Activated CD8-positive, alpha-beta T cell treated with anti-CD3 and anti-CD28 coated beads, Interleukin-2, amount 10 ng/mL, durations not matched to agents 7 days and 5 days (primary cell): Measurements from ENCODE around the gene SLC2A4RG. TPM values are rescaled to one million over a fixed set of nuclear protein-coding genes. Genes with fewer than 3 reads are reported as not detected.

Source experiments
- ATAC-seq: fragments of 150-1000 bp; cut with Tn5 transposase; one replicate; pipeline ENCODE4 v1.10.0; 2021; ENCODE audit warnings: moderate library complexity
- CTCF ChIA-PET: fragments of 350-600 bp; sonication (Branson Sonifier 250); formaldehyde crosslinking; loops from one replicate; lab custom pipeline; 2021; ENCODE audit warnings: antibody characterized with exemption; lab: Charles Lee
- POLR2A ChIA-PET: fragments of 350-600 bp; sonication (Branson Sonifier 250); formaldehyde crosslinking; loops from one replicate; lab custom pipeline; 2021; ENCODE audit warnings: antibody characterized with exemption; lab: Charles Lee
- DNase-seq: peaks from one replicate; pipeline ENCODE4 v3.0.0-alpha.2; 2020
- H3K27ac Mint-ChIP-seq: one replicate; pipeline ENCODE4 v1.8.0; 2021; ENCODE audit warnings: mild to moderate bottlenecking, mixed read lengths
- H3K27me3 Mint-ChIP-seq: one replicate; pipeline ENCODE4 v1.8.0; 2021; ENCODE audit warnings: low read depth, mixed read lengths
- H3K36me3 Mint-ChIP-seq: one replicate; pipeline ENCODE4 v1.8.0; 2021; ENCODE audit warnings: low read depth, mixed read lengths
- H3K4me1 Mint-ChIP-seq: one replicate; pipeline ENCODE4 v1.8.0; 2021; ENCODE audit warnings: low read depth, mixed read lengths
- H3K4me3 Mint-ChIP-seq: one replicate; pipeline ENCODE4 v1.8.0; 2021; ENCODE audit warnings: mild to moderate bottlenecking, mixed read lengths
- H3K9me3 Mint-ChIP-seq: one replicate; pipeline ENCODE4 v1.8.0; 2022; ENCODE audit warnings: mixed read lengths; ENCODE audit not compliant: insufficient read depth
- total RNA-seq, 2 experiments: library from RNA; stranded (reverse); gene quantifications; one replicate each; pipeline ENCODE4 v1.2.3, GENCODE V29; 2021

Gene SLC2A4RG
- total RNA-seq, 2 experiments from 2014 or later = 97.2 TPM

GRCh38 chr20:63787749-63788148, 48.2 kb downstream of the SLC2A4RG start:
- H3K4me3 Mint-ChIP-seq = no peak overlapping the region
- no peaks in the 10 kb centered on the region for H3K36me3 Mint-ChIP-seq
- H3K27ac Mint-ChIP-seq = no peak overlapping the region
- CTCF ChIA-PET = interaction anchor here (0.5 to 1.6 kb wide), 2 partner anchors 13 to 47 kb away, joined by 4 read pairs; no protein-coding TSS in a partner anchor
- no peak for ATAC-seq
- POLR2A ChIA-PET = no interaction called here
- no peak for DNase-seq
- no peaks in the 10 kb centered on the region for H3K9me3 Mint-ChIP-seq
- H3K27me3 Mint-ChIP-seq = no peaks in the 10 kb centered on the region
- H3K4me1 Mint-ChIP-seq = peaks cover 6% of the 10 kb centered on the region

GRCh38 chr20:63789836-63790571, 50.4 kb downstream of the SLC2A4RG start:
- ChIA-PET CTCF (interaction anchor here (1.3 to 1.4 kb wide), 2 partner anchors 15 to 75 kb away, joined by 3 to 4 read pairs; partner anchors contain the start of gene TPD52L2), POLR2A (no interaction called here)
- H3K4me3 Mint-ChIP-seq = no peak overlapping the region
- H3K27me3 Mint-ChIP-seq = peaks cover 7% of the 10 kb centered on the region
- H3K36me3 Mint-ChIP-seq = no peaks in the 10 kb centered on the region
- H3K9me3 Mint-ChIP-seq = no peaks in the 10 kb centered on the region
- H3K4me1 Mint-ChIP-seq = peaks cover 5% of the 10 kb centered on the region
- ATAC-seq = no peak
- no peak overlapping the region for H3K27ac Mint-ChIP-seq
- DNase-seq = no peak

GRCh38 chr20:63790572-63791168, 51.1 kb downstream of the SLC2A4RG start:
- ChIA-PET POLR2A (no interaction called here), CTCF (interaction anchor here (1.3 to 1.4 kb wide), 2 partner anchors 14 to 74 kb away, joined by 3 to 4 read pairs; partner anchors contain the start of gene TPD52L2)
- Mint-ChIP-seq H3K27ac (no peak overlapping the region), H3K4me3 (no peak overlapping the region), H3K4me1 (peaks cover 5% of the 10 kb centered on the region), H3K27me3 (peaks cover 10% of the 10 kb centered on the region), H3K9me3 (no peaks in the 10 kb centered on the region), H3K36me3 (no peaks in the 10 kb centered on the region)
- ATAC-seq (no peak), DNase-seq (no peak)

GRCh38 chr20:63791497-63792156, 52.1 kb downstream of the SLC2A4RG start:
- Mint-ChIP-seq H3K4me3 (no peak overlapping the region), H3K4me1 (peaks cover 2% of the 10 kb centered on the region), H3K36me3 (no peaks in the 10 kb centered on the region), H3K9me3 (no peaks in the 10 kb centered on the region), H3K27me3 (peaks cover 13% of the 10 kb centered on the region), H3K27ac (no peak overlapping the region)
- DNase-seq = no peak
- ChIA-PET POLR2A (no interaction called here), CTCF (no interaction called here)
- ATAC-seq = no peak

- Mint-ChIP-seq H3K4me3 (no peak overlapping the region), H3K27ac (no peak overlapping the region), H3K36me3 (no peaks in the 10 kb centered on the region), H3K9me3 (no peaks in the 10 kb centered on the region), H3K4me1 (peaks cover 6% of the 10 kb centered on the region), H3K27me3 (peaks cover 17% of the 10 kb centered on the region)
- ChIA-PET POLR2A (no interaction called here), CTCF (no interaction called here)
- ATAC-seq (no peak), DNase-seq (no peak)
Observed at GRCh38 chr20:63792866-63793265, 53.3 kb downstream of the SLC2A4RG start.

Other genes starting within 250 kb of the SLC2A4RG start
- gene EEF1A2, start 240.7 kb upstream of the SLC2A4RG start, total RNA-seq = not detected
- 100 to 1,000 TPM; 292 to 296 TPM for gene PPDPF, start 219.0 kb upstream of the SLC2A4RG start, total RNA-seq
- under 1 TPM in 1 of 2 experiments, not detected in 1; 0.34 TPM for gene PTK6, start 202.4 kb upstream of the SLC2A4RG start, total RNA-seq
- gene SRMS, start 192.0 kb upstream of the SLC2A4RG start, total RNA-seq = not detected
- gene FNDC11, start 185.6 kb upstream of the SLC2A4RG start, total RNA-seq = under 1 TPM; 0.26 to 0.29 TPM
- 100 to 1,000 TPM in 1 of 2 experiments, 10 to 100 TPM in 1; 99.1 to 102 TPM for gene HELZ2, start 165.5 kb upstream of the SLC2A4RG start, total RNA-seq
- gene GMEB2, start 112.7 kb upstream of the SLC2A4RG start, total RNA-seq = 10 to 100 TPM; 16.2 TPM
- gene STMN3, start 86.4 kb upstream of the SLC2A4RG start, total RNA-seq = 10 to 100 TPM; 13.1 to 13.3 TPM
- gene RTEL1, start 81.5 kb upstream of the SLC2A4RG start, total RNA-seq = 10 to 100 TPM; 49.8 to 54.3 TPM
- gene TNFRSF6B, start 43.1 kb upstream of the SLC2A4RG start, total RNA-seq = not detected
- gene ARFRP1, start 31.8 kb upstream of the SLC2A4RG start, total RNA-seq = 10 to 100 TPM; 55.2 to 57.6 TPM
- gene ZGPAT, start 31.7 kb upstream of the SLC2A4RG start, total RNA-seq = 10 to 100 TPM; 38.6 to 43.5 TPM
- gene LIME1, start 3.1 kb upstream of the SLC2A4RG start, total RNA-seq = 100 to 1,000 TPM; 163 to 165 TPM
- gene ZBTB46, start 91.5 kb downstream of the SLC2A4RG start, total RNA-seq = under 1 TPM in 1 of 2 experiments, not detected in 1; 0.10 TPM
- not detected for gene ABHD16B, start 121.7 kb downstream of the SLC2A4RG start, total RNA-seq
- 10 to 100 TPM; 35.7 to 40.0 TPM for gene TPD52L2, start 125.5 kb downstream of the SLC2A4RG start, total RNA-seq
- 10 to 100 TPM; 47.3 to 48.1 TPM for gene DNAJC5, start 155.3 kb downstream of the SLC2A4RG start, total RNA-seq
- gene UCKL1, start 216.6 kb downstream of the SLC2A4RG start, total RNA-seq = 10 to 100 TPM; 41.1 to 45.4 TPM
- 10 to 100 TPM; 12.0 to 12.1 TPM for gene ZNF512B, start 230.2 kb downstream of the SLC2A4RG start, total RNA-seq
- gene SAMD10, start 239.9 kb downstream of the SLC2A4RG start, total RNA-seq = 10 to 100 TPM; 12.0 to 12.5 TPM
- 10 to 100 TPM; 64.7 to 68.3 TPM for gene PRPF6, start 241.4 kb downstream of the SLC2A4RG start, total RNA-seq